ENCODE measurements around the gene DNAH8. TPM values are rescaled to one million over a fixed set of nuclear protein-coding genes. Genes with fewer than 3 reads are reported as not detected.
A peak's percentile ranks its signal among the peaks of the same experiment; 100 is the strongest.
"Not testable (repeated sequence)": the region's sequence is repeated elsewhere in the genome, so short reads cannot be mapped to it uniquely, and the experiment has no call there.

The DNAH8 gene
- total and polyA plus RNA-seq, 4 experiments from 2014 or later, result 0.04 to 0.17 (median 0.09) TPM; not detected in 1

DNA sequence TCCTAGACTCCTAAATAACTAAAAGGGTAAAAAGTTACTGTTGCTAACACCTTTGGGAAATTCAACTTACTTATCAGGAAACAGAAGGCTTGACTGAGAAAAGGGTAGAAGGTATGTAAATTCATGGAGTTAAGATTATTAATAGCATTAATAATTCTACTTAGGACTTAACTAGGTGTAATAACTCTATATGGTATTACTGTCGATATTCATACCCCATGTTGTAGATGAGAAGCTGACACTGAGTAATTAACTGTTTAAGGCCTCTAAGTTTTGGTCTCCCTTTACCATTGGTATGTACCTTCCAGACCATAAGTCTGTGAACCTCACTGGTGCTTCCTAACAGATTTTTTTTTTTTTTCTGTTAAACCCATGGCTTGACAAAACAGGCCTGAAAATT is 27.6 kb upstream of the DNAH8 start:
- no peaks in the 10 kb centered on the region for H3K27me3 Mint-ChIP-seq
- Histone ChIP-seq H3K4me3 (ENCODE audit: low read length in 2 of 2) (no peak overlapping the region), H3K9me3 (ENCODE audit: control insufficient read depth in 1 of 2, low read length in 2 of 2) (no peaks in the 10 kb centered on the region), H3K4me1 (ENCODE audit: insufficient read depth, low read length) (no peaks in the 10 kb centered on the region), H3K36me3 (ENCODE audit: insufficient read depth, low read length) (peaks cover 5% of the 10 kb centered on the region), H3K27ac (ENCODE audit: low read depth, low read length) (no peak overlapping the region), H3K27me3 (ENCODE audit: insufficient read depth, low read length) (no peaks in the 10 kb centered on the region)
- peaks cover 5 to 20% of the 10 kb centered on the region in 2 donors for H3K36me3 Mint-ChIP-seq
- no peak for DNase-seq
- intact Hi-C loops (cut with micrococcal nuclease), result no loop called here
- POLR2A ChIA-PET (ENCODE audit: partially characterized antibody), result no interaction called here
- H3K4me1 Mint-ChIP-seq, result peaks cover 14 to 24% (median 21%) of the 10 kb centered on the region in 4 donors
- no peak overlapping the region for H3K27ac Mint-ChIP-seq
- CTCF ChIA-PET (ENCODE audit: partially characterized antibody), result no interaction called here
- H3K9me3 Mint-ChIP-seq, result no peaks in the 10 kb centered on the region
- H3K4me3 Mint-ChIP-seq, result no peak overlapping the region

DNA sequence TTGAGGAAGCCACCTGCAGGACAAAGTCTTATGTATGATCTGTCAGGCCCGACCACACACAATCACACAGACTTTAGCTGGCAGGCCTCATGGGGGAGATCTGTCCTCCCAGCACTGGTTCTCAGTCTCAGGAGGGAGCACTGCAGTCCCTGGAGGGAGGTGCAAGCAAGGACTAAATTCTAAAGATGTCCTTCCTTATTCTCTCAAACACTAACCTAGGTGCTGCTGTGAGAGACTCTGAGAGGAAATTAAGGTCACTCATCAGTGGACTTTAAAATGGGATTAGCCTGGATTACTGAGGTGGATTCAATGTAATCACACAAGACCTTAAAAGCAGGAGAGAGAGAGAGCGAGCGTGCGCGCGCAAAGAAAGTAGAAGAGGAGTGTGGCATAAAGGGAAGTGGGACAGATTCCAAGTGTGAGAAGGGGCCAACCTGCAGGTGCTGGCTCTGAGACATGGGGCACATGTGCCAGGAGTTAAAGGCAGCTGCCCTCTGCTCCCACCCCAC is 26.5 kb upstream of the DNAH8 start:
- CTCF ChIA-PET (ENCODE audit: partially characterized antibody), result no interaction called here
- intact Hi-C loops (cut with micrococcal nuclease), result no loop called here
- Mint-ChIP-seq H3K4me1 (peaks cover 18 to 30% (median 24%) of the 10 kb centered on the region in 4 donors), H3K36me3 (peaks cover 0 to 11% of the 10 kb centered on the region in 2 donors), H3K27me3 (no peaks in the 10 kb centered on the region), H3K4me3 (no peak overlapping the region), H3K9me3 (no peaks in the 10 kb centered on the region), H3K27ac (peak overlapping the region in 3 of 7 donors; percentile 31 to 50 (median 48))
- Histone ChIP-seq H3K36me3 (ENCODE audit: insufficient read depth, low read length) (no peaks in the 10 kb centered on the region), H3K27ac (ENCODE audit: low read depth, low read length) (no peak overlapping the region), H3K9me3 (ENCODE audit: control insufficient read depth in 1 of 2, low read length in 2 of 2) (no peaks in the 10 kb centered on the region), H3K4me3 (ENCODE audit: low read length in 2 of 2) (no peak overlapping the region), H3K27me3 (ENCODE audit: insufficient read depth, low read length) (no peaks in the 10 kb centered on the region), H3K4me1 (ENCODE audit: insufficient read depth, low read length) (no peaks in the 10 kb centered on the region)
- DNase-seq, result no peak
- POLR2A ChIA-PET (ENCODE audit: partially characterized antibody), result interaction anchor here (1.2 kb wide), 1 partner anchor 25 kb away, joined by 3 read pairs; no protein-coding TSS in a partner anchor

DNA sequence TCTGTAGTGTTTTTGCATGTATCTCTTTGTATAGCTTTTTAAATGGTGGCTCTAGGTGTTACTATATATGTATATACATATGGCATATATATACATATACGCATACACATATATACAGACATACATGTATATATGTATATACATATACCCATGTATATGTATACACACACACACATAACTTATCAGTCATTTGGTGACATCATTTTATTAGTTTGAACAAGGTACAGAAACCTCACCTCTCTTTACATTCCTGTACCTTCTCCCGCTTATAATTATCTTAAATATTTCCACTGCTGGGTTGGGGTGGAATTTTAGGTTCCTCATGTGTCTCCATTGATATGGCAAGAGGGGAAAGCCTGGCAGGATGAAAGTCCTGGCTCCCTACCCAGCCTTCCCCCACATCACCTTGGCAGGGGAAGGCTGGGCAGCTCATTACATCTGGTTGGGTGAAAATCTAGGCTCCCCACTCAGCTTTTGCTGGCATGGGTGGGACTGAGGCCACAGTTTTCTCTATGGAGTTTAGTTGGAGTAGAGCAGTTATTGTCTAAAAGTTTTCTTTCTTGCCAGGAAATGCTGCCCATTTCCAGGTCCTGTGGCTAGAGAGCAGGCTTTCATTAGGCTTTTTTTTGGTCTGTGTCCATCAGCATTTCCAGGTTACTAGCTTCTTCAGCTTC is 19.7 kb upstream of the DNAH8 start:
- intact Hi-C loops (cut with micrococcal nuclease), result no loop called here
- peaks cover 3 to 15% (median 8%) of the 10 kb centered on the region in 8 donors for H3K9me3 Mint-ChIP-seq
- H3K27ac Mint-ChIP-seq, result peak overlapping the region in 3 of 7 donors; percentile 29 to 67 (median 50)
- Histone ChIP-seq H3K36me3 (ENCODE audit: insufficient read depth, low read length) (no peaks in the 10 kb centered on the region), H3K9me3 (ENCODE audit: control insufficient read depth in 1 of 2, low read length in 2 of 2) (no peaks in the 10 kb centered on the region), H3K4me1 (ENCODE audit: insufficient read depth, low read length) (no peaks in the 10 kb centered on the region), H3K4me3 (ENCODE audit: low read length in 2 of 2) (no peak overlapping the region), H3K27ac (ENCODE audit: low read depth, low read length) (no peak overlapping the region), H3K27me3 (ENCODE audit: insufficient read depth, low read length) (no peaks in the 10 kb centered on the region)
- CTCF ChIA-PET (ENCODE audit: partially characterized antibody), result interaction anchor here (1.5 kb wide), 1 partner anchor 23 kb away, joined by 5 read pairs; no protein-coding TSS in a partner anchor
- no peak for DNase-seq
- H3K4me3 Mint-ChIP-seq, result no peak overlapping the region
- H3K4me1 Mint-ChIP-seq, result peaks cover 19 to 37% (median 28%) of the 10 kb centered on the region in 4 donors
- H3K27me3 Mint-ChIP-seq, result no peaks in the 10 kb centered on the region
- H3K36me3 Mint-ChIP-seq, result peaks cover 11 to 15% of the 10 kb centered on the region in 2 donors
- POLR2A ChIA-PET (ENCODE audit: partially characterized antibody), result interaction anchor here (0.7 kb wide), 1 partner anchor 19 kb away, joined by 3 read pairs; no protein-coding TSS in a partner anchor

DNA sequence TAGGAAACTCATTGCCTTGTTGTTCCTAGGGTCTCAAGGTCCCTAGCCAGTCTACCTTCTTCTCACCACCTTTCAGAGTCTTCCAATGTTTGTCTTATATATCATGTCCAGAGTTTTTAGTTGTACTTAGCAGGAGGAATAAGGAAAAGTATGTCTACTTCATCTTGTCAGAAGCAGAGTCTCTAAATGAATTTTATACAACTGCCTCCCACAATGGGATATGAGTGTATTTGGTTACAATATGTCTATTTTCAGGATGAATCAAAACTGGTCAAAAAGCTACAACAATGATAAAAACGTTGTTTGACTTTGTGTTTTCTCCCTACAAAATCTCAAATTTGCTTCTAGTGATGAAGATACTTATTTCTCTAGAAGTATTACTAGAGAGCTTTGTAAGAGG is 19.2 kb upstream of the DNAH8 start:
- H3K27ac ChIP-seq (ENCODE audit: low read depth, low read length), result no peak overlapping the region
- H3K9me3 Mint-ChIP-seq, result peaks cover 3 to 20% (median 11%) of the 10 kb centered on the region in 8 donors
- no peaks in the 10 kb centered on the region for H3K27me3 ChIP-seq (ENCODE audit: insufficient read depth, low read length)
- CTCF ChIA-PET (ENCODE audit: partially characterized antibody), result interaction anchor here (1.5 kb wide), 1 partner anchor 22 kb away, joined by 5 read pairs; no protein-coding TSS in a partner anchor
- no peaks in the 10 kb centered on the region for H3K27me3 Mint-ChIP-seq
- H3K4me3 Mint-ChIP-seq, result no peak overlapping the region
- no peak overlapping the region for H3K27ac Mint-ChIP-seq
- H3K36me3 ChIP-seq (ENCODE audit: insufficient read depth, low read length), result no peaks in the 10 kb centered on the region
- peaks cover 13 to 18% of the 10 kb centered on the region in 2 donors for H3K36me3 Mint-ChIP-seq
- intact Hi-C loops (cut with micrococcal nuclease), result no loop called here
- H3K4me1 ChIP-seq (ENCODE audit: insufficient read depth, low read length), result no peaks in the 10 kb centered on the region
- peaks cover 0 to under 1% of the 10 kb centered on the region in 2 donors for H3K9me3 ChIP-seq (ENCODE audit: control insufficient read depth in 1 of 2, low read length in 2 of 2)
- POLR2A ChIA-PET (ENCODE audit: partially characterized antibody), result no interaction called here
- DNase-seq, result no peak
- no peak overlapping the region for H3K4me3 ChIP-seq (ENCODE audit: low read length in 2 of 2)
- peaks cover 19 to 37% (median 30%) of the 10 kb centered on the region in 4 donors for H3K4me1 Mint-ChIP-seq

DNA sequence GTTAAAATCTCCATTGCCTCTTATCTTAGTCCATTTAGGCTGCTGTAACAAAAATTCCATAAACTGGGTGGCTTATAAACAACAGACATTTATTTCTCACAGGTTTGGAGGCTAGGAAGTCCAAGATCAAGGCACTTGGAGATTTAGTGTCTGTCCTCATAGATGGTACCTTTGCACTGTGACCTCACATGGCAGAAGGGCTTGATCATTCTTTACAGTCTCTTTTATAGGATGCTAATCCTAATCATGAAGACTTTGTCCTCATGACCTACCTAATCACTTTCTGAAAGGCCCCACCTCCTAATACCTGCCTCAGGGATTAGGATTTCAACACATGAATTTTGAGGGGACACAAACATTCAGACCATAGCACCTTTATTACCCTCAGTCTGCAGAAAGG is 18.8 kb upstream of the DNAH8 start:
- POLR2A ChIA-PET (ENCODE audit: partially characterized antibody), result no interaction called here
- peaks cover 22 to 37% (median 32%) of the 10 kb centered on the region in 4 donors for H3K4me1 Mint-ChIP-seq
- H3K27ac Mint-ChIP-seq, result peak overlapping the region in 1 of 7 donors; percentile 36

DNA sequence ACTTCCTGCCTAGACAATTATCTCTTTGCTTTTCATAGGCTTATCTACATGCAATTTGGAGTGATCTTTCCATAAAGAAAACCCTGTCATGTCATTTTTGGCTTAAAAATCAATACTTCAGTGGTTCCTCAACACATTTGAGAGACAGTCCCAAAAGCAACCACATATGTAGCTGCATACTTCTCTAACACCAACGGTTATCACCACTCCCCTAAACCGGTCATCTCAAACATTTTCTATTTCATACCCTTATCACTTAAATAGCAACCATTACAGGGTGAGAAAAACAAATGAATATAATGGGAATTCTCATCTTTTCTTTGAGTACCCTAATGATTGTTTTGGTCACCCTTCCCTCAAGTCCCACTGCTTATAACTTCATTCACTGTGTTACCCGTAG is 17.3 kb upstream of the DNAH8 start:
- Histone ChIP-seq H3K36me3 (ENCODE audit: insufficient read depth, low read length) (no peaks in the 10 kb centered on the region), H3K27ac (ENCODE audit: low read depth, low read length) (no peak overlapping the region), H3K4me3 (ENCODE audit: low read length in 2 of 2) (no peak overlapping the region), H3K27me3 (ENCODE audit: insufficient read depth, low read length) (no peaks in the 10 kb centered on the region), H3K4me1 (ENCODE audit: insufficient read depth, low read length) (peaks cover 11% of the 10 kb centered on the region), H3K9me3 (ENCODE audit: control insufficient read depth in 1 of 2, low read length in 2 of 2) (peaks cover 0 to 4% of the 10 kb centered on the region in 2 donors)
- Mint-ChIP-seq H3K27ac (peak overlapping the region in 2 of 7 donors; percentile 5 to 74), H3K4me1 (peaks cover 29 to 46% (median 37%) of the 10 kb centered on the region in 4 donors), H3K4me3 (no peak overlapping the region), H3K36me3 (peaks cover 14 to 25% of the 10 kb centered on the region in 2 donors), H3K27me3 (no peaks in the 10 kb centered on the region), H3K9me3 (peaks cover 3 to 23% (median 11%) of the 10 kb centered on the region in 8 donors)
- POLR2A ChIA-PET (ENCODE audit: partially characterized antibody), result no interaction called here
- intact Hi-C loops (cut with micrococcal nuclease), result no loop called here
- CTCF ChIA-PET (ENCODE audit: partially characterized antibody), result no interaction called here
- DNase-seq, result no peak

More for the DNA sequence above, 18.8 kb upstream of the DNAH8 start:
- Histone ChIP-seq H3K27ac (ENCODE audit: low read depth, low read length) (no peak overlapping the region), H3K36me3 (ENCODE audit: insufficient read depth, low read length) (no peaks in the 10 kb centered on the region), H3K27me3 (ENCODE audit: insufficient read depth, low read length) (no peaks in the 10 kb centered on the region), H3K4me3 (ENCODE audit: low read length in 2 of 2) (no peak overlapping the region), H3K4me1 (ENCODE audit: insufficient read depth, low read length) (no peaks in the 10 kb centered on the region), H3K9me3 (ENCODE audit: control insufficient read depth in 1 of 2, low read length in 2 of 2) (peaks cover 0 to 4% of the 10 kb centered on the region in 2 donors)
- CTCF ChIA-PET (ENCODE audit: partially characterized antibody), result interaction anchor here (1.5 kb wide), 1 partner anchor 22 kb away, joined by 5 read pairs; no protein-coding TSS in a partner anchor
- no peak overlapping the region for H3K4me3 Mint-ChIP-seq
- H3K27me3 Mint-ChIP-seq, result no peaks in the 10 kb centered on the region
- H3K9me3 Mint-ChIP-seq, result peaks cover 3 to 23% (median 11%) of the 10 kb centered on the region in 8 donors
- no peak for DNase-seq
- H3K36me3 Mint-ChIP-seq, result peaks cover 13 to 22% of the 10 kb centered on the region in 2 donors
- intact Hi-C loops (cut with micrococcal nuclease), result no loop called here

DNA sequence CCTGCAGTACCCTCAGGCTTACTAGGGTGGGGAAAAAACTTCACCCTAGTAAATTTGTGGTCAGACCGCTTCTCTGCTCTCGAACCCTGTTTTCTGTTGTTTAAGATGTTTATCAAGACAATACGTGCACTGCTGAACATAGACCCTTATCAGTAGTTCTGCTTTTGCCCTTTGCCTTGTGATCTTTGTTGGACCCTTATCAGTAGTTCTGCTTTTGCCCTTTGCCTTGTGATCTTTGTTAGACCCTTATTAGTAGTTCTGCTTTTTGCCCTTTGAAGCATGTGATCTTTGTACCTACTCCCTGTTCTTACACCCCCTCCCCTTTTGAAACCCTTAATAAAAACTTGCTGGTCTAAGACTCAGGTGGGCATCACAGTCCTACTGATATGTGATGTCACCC is 15.4 kb upstream of the DNAH8 start:
- H3K9me3 ChIP-seq (ENCODE audit: control insufficient read depth in 1 of 2, low read length in 2 of 2); POLR2A ChIA-PET (ENCODE audit: partially characterized antibody); H3K27me3 Mint-ChIP-seq; H3K27me3 ChIP-seq (ENCODE audit: insufficient read depth, low read length); H3K27ac ChIP-seq (ENCODE audit: low read depth, low read length); CTCF ChIA-PET (ENCODE audit: partially characterized antibody); DNase-seq; H3K4me3 ChIP-seq (ENCODE audit: low read length in 2 of 2); H3K36me3 ChIP-seq (ENCODE audit: insufficient read depth, low read length): not testable (repeated sequence)
- Mint-ChIP-seq H3K4me1 (peaks cover 26 to 44% (median 36%) of the 10 kb centered on the region in 4 donors), H3K9me3 (peaks cover 3 to 23% (median 11%) of the 10 kb centered on the region in 8 donors), H3K36me3 (peaks cover 17 to 25% of the 10 kb centered on the region in 2 donors), H3K27ac (peak overlapping the region in 2 of 7 donors; percentile 26 to 70), H3K4me3 (peak overlapping the region in 1 of 8 donors; percentile 1)
- intact Hi-C loops (cut with micrococcal nuclease), result loop anchor here (5.0 kb wide), 1 partner anchor 413 kb away; no protein-coding TSS in a partner anchor
- H3K4me1 ChIP-seq (ENCODE audit: insufficient read depth, low read length), result peaks cover 11% of the 10 kb centered on the region

Data from CD4-positive, alpha-beta memory T cell (primary cell).